ENCODE results near the gene GC.

DNA sequence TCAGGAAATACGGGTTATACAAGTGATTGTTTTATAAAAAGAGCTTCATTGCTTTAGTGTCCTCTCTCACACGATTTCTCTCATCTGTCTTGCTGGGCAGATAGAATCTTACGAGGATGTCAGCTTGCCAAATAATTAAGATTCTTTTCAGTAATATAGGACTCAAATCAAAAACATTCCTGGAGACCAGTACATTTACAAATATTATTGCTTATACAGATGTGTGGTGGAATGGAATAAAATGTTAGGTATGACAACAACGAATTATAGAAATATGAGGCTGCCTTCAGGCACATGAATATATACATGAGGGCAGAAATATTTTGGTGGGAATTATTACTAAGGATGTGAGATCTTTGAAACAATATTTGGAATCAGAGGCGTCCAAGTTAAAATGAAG lies 88.9 kb downstream of the GC start:
- TF ChIP-seq, protein P1, sequence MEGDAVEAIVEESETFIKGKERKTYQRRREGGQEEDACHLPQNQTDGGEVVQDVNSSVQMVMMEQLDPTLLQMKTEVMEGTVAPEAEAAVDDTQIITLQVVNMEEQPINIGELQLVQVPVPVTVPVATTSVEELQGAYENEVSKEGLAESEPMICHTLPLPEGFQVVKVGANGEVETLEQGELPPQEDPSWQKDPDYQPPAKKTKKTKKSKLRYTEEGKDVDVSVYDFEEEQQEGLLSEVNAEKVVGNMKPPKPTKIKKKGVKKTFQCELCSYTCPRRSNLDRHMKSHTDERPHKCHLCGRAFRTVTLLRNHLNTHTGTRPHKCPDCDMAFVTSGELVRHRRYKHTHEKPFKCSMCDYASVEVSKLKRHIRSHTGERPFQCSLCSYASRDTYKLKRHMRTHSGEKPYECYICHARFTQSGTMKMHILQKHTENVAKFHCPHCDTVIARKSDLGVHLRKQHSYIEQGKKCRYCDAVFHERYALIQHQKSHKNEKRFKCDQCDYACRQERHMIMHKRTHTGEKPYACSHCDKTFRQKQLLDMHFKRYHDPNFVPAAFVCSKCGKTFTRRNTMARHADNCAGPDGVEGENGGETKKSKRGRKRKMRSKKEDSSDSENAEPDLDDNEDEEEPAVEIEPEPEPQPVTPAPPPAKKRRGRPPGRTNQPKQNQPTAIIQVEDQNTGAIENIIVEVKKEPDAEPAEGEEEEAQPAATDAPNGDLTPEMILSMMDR (IDR thresholded peaks at IDR 0.05; ENCODE audit: insufficient read depth, low read depth, low read length): no peak
- TF ChIP-seq EZH2 (IDR thresholded peaks at IDR 0.05; ENCODE audit: insufficient read depth, low read length): no peak
